ENCODE results near the gene CBLC.

The CBLC gene

GRCh38 chr19:44799627-44800346 is 22.1 kb downstream of the CBLC start:
- Histone ChIP-seq H3K9ac (ENCODE audit: low read length) (no peak overlapping the region), H3K27ac (ENCODE audit: low read depth, low read length) (no peak overlapping the region), H3K4me2 (ENCODE audit: low read depth, low read length, poor library complexity, severe bottlenecking) (no peak overlapping the region), H3K79me2 (ENCODE audit: insufficient read depth, low read length) (no peaks in the 10 kb centered on the region), H4K20me1 (ENCODE audit: low read depth, low read length) (no peaks in the 10 kb centered on the region), H3K4me3 (ENCODE audit: insufficient read depth, low read length, poor library complexity, severe bottlenecking) (no peak overlapping the region), H3K9me3 (ENCODE audit: insufficient read depth, low read length) (no peaks in the 10 kb centered on the region), H3K9me2 (replicated peaks; ENCODE audit: insufficient read depth, low read length) (no peaks in the 10 kb centered on the region), H3K27me3 (ENCODE audit: low read length) (no peaks in the 10 kb centered on the region), H3F3A (ENCODE audit: insufficient read depth) (no peaks in the 10 kb centered on the region), H3K36me3 (ENCODE audit: low read length) (no peaks in the 10 kb centered on the region), H2AFZ (ENCODE audit: low read depth, low read length, severe bottlenecking) (no peak overlapping the region)
- TF ChIP-seq EZH2phosphoT487 (conservative IDR thresholded peaks at IDR 0.05; ENCODE audit: low read length): no peak
- TF ChIP-seq, protein P1, sequence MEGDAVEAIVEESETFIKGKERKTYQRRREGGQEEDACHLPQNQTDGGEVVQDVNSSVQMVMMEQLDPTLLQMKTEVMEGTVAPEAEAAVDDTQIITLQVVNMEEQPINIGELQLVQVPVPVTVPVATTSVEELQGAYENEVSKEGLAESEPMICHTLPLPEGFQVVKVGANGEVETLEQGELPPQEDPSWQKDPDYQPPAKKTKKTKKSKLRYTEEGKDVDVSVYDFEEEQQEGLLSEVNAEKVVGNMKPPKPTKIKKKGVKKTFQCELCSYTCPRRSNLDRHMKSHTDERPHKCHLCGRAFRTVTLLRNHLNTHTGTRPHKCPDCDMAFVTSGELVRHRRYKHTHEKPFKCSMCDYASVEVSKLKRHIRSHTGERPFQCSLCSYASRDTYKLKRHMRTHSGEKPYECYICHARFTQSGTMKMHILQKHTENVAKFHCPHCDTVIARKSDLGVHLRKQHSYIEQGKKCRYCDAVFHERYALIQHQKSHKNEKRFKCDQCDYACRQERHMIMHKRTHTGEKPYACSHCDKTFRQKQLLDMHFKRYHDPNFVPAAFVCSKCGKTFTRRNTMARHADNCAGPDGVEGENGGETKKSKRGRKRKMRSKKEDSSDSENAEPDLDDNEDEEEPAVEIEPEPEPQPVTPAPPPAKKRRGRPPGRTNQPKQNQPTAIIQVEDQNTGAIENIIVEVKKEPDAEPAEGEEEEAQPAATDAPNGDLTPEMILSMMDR (IDR thresholded peaks at IDR 0.05; ENCODE audit: insufficient read depth, low read length, poor library complexity, severe bottlenecking): no peak

DNA sequence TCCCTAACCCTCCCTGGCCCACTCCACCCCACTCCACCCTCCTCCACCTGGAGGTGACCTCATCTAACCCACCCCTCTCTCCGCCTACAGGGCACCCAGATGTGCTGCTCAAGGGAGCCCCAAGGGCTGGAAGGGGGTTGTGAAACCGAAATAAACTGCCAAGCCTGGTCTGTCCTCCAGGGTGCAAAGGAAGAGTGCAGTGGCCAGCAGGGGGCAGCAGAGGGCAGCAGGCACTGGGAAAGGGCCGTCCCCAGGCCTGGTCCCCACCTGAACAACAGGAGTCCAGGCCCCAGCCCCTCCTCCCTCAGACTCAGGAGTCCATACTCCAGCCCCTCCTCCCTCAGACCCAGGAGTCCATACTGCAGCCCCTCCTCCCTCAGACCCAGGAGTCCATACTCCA is 22.8 kb downstream of the CBLC start:
- H3K79me2 ChIP-seq (ENCODE audit: insufficient read depth, low read length): no peaks in the 10 kb centered on the region
- no peaks in the 10 kb centered on the region for H3F3A ChIP-seq (ENCODE audit: insufficient read depth)
- H3K9ac ChIP-seq (ENCODE audit: low read length): no peak overlapping the region
- H3K27me3 ChIP-seq (ENCODE audit: low read length): no peaks in the 10 kb centered on the region
- H3K27ac ChIP-seq (ENCODE audit: low read depth, low read length): no peak overlapping the region
- no peaks in the 10 kb centered on the region for H3K36me3 ChIP-seq (ENCODE audit: low read length)
- H3K9me3 ChIP-seq (ENCODE audit: insufficient read depth, low read length): no peaks in the 10 kb centered on the region
- H3K9me2 ChIP-seq (replicated peaks; ENCODE audit: insufficient read depth, low read length): no peaks in the 10 kb centered on the region
- H3K4me3 ChIP-seq (ENCODE audit: insufficient read depth, low read length, poor library complexity, severe bottlenecking): no peak overlapping the region
- H2AFZ ChIP-seq (ENCODE audit: low read depth, low read length, severe bottlenecking): no peak overlapping the region
- no peak for TF ChIP-seq EZH2phosphoT487 (conservative IDR thresholded peaks at IDR 0.05; ENCODE audit: low read length)
- TF ChIP-seq, protein P1 (IDR thresholded peaks at IDR 0.05; ENCODE audit: insufficient read depth, low read length, poor library complexity, severe bottlenecking): peak; percentile 88
- no peak overlapping the region for H3K4me2 ChIP-seq (ENCODE audit: low read depth, low read length, poor library complexity, severe bottlenecking)
- no peaks in the 10 kb centered on the region for H4K20me1 ChIP-seq (ENCODE audit: low read depth, low read length)

GRCh38 chr19:44803442-44804428 is 26.0 kb downstream of the CBLC start:
- no peak overlapping the region for H3K9ac ChIP-seq (ENCODE audit: low read length)
- H3K9me3 ChIP-seq (ENCODE audit: insufficient read depth, low read length): no peaks in the 10 kb centered on the region
- no peak overlapping the region for H3K4me3 ChIP-seq (ENCODE audit: insufficient read depth, low read length, poor library complexity, severe bottlenecking)
- H3K9me2 ChIP-seq (replicated peaks; ENCODE audit: insufficient read depth, low read length): no peaks in the 10 kb centered on the region
- no peaks in the 10 kb centered on the region for H3K27me3 ChIP-seq (ENCODE audit: low read length)
- H3K4me2 ChIP-seq (ENCODE audit: low read depth, low read length, poor library complexity, severe bottlenecking): no peak overlapping the region
- H2AFZ ChIP-seq (ENCODE audit: low read depth, low read length, severe bottlenecking): no peak overlapping the region
- H4K20me1 ChIP-seq (ENCODE audit: low read depth, low read length): no peaks in the 10 kb centered on the region
- no peaks in the 10 kb centered on the region for H3F3A ChIP-seq (ENCODE audit: insufficient read depth)
- TF ChIP-seq, protein P1 (IDR thresholded peaks at IDR 0.05; ENCODE audit: insufficient read depth, low read length, poor library complexity, severe bottlenecking): no peak
- no peak for TF ChIP-seq EZH2phosphoT487 (conservative IDR thresholded peaks at IDR 0.05; ENCODE audit: low read length)
- no peaks in the 10 kb centered on the region for H3K36me3 ChIP-seq (ENCODE audit: low read length)
- no peak overlapping the region for H3K27ac ChIP-seq (ENCODE audit: low read depth, low read length)
- no peaks in the 10 kb centered on the region for H3K79me2 ChIP-seq (ENCODE audit: insufficient read depth, low read length)

All from SU-DHL-6 (cell line).